ENCODE measurements around the gene TKTL1.

Gene TKTL1

DNA sequence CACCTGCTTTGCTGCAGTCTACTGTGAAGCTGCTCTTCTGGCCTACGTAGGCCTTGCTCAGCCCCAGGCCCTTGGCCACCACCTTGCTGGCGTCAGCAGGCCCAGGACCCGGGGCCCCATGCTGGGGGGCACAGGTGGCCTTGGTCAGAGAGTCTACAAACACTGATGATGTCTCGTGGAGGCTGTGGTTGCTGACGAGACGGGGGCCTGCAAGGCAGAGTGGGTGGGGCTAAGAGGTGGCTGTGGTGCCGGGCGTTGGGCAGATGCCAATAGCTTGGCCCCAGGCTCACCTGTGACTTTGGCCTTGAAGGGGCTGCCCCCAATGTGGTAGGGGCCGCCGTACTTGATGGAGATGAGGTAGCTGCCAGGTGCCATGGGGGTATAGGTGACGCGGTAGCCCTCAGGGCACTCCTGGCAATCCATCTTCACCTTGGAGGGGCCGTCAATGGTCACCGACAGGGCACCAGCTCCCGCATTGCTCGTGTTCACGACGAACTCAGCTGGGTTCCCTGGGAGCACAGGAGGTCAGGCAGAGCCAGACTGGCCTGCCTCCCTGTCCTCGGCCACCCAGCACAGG lies 53.9 kb downstream of the TKTL1 start:
- Mint-ChIP-seq H3K36me3 (peaks cover 77% of the 10 kb centered on the region), H3K9me3 (no peaks in the 10 kb centered on the region), H3K4me3 (peak overlapping the region; percentile 11), H3K4me1 (peaks cover 33% of the 10 kb centered on the region), H3K27ac (peak overlapping the region; percentile 92)
- ATAC-seq (peak; percentile 5), DNase-seq (ENCODE audit: low spot score in 2 of 2) (no peak)

DNA sequence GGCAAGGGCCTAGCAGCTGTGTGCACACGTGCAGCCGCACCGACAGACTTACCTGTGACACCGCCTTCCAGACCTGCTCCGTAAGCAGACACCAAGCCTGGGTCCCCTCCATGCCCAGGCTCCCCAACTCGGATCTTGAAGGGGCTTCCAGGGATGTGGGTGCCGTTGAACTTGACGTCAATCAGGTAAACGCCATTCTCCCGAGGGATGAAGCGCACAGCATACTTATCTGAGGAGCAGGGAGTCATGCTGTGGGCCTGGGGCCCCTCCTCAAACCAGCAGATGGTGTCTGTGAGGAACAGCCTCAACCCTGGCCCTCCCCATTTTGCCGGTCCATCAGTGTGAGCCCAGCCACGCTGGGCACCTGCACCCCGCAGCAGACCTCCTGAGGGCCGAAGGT lies 54.4 kb downstream of the TKTL1 start:
- H3K4me1 Mint-ChIP-seq = peaks cover 33% of the 10 kb centered on the region
- no peak for DNase-seq (ENCODE audit: low spot score in 2 of 2)
- ATAC-seq = no peak
- H3K9me3 Mint-ChIP-seq = no peaks in the 10 kb centered on the region
- H3K4me3 Mint-ChIP-seq = no peak overlapping the region
- H3K36me3 Mint-ChIP-seq = peaks cover 82% of the 10 kb centered on the region
- peak overlapping the region; percentile 92 for H3K27ac Mint-ChIP-seq

- no peaks in the 10 kb centered on the region for H3K9me3 Mint-ChIP-seq
- H3K27ac Mint-ChIP-seq = peak overlapping the region; percentile 92
- no peak overlapping the region for H3K4me3 Mint-ChIP-seq
- DNase-seq (ENCODE audit: low spot score in 2 of 2) = peak in 1 of 2 donors; percentile 48
- H3K4me1 Mint-ChIP-seq = peaks cover 33% of the 10 kb centered on the region
- no peak for ATAC-seq
- peaks cover 88% of the 10 kb centered on the region for H3K36me3 Mint-ChIP-seq
Measured at GRCh38 chrX:154350429-154351182, 55.0 kb downstream of the TKTL1 start.

GRCh38 chrX:154351183-154352011 lies 55.8 kb downstream of the TKTL1 start:
- H3K4me1 Mint-ChIP-seq = peaks cover 33% of the 10 kb centered on the region
- DNase-seq (ENCODE audit: low spot score in 2 of 2) (peak in 1 of 2 donors; percentile 56), ATAC-seq (no peak)
- H3K36me3 Mint-ChIP-seq = peaks cover 96% of the 10 kb centered on the region
- H3K27ac Mint-ChIP-seq = peak overlapping the region; percentile 92
- peak overlapping the region; percentile 36 for H3K4me3 Mint-ChIP-seq
- no peaks in the 10 kb centered on the region for H3K9me3 Mint-ChIP-seq

DNA sequence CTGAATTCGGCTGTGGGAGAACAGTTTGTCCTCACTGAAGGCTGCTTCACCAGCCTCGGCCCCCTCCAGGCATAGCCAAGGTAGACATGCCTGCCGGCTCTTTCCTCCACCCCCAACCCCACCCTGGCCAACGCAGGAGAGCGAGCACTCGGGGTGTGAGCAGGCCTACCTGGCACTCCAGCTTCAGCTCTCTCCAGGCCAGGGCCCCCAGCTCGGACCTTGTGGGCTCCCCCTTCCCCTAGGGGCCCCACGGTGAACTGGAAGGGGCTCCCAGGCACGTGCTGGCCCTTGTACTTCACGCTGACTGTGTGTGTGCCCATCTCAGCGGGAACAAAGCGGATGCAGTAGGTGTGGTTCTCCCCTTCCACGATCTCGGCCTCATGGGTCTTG lies 56.4 kb downstream of the TKTL1 start:
- Mint-ChIP-seq H3K27ac (peak overlapping the region; percentile 92), H3K9me3 (no peaks in the 10 kb centered on the region), H3K4me1 (peaks cover 33% of the 10 kb centered on the region), H3K36me3 (peaks cover 100% of the 10 kb centered on the region), H3K4me3 (peak overlapping the region; percentile 36)
- ATAC-seq (no peak), DNase-seq (ENCODE audit: low spot score in 2 of 2) (no peak)

DNA sequence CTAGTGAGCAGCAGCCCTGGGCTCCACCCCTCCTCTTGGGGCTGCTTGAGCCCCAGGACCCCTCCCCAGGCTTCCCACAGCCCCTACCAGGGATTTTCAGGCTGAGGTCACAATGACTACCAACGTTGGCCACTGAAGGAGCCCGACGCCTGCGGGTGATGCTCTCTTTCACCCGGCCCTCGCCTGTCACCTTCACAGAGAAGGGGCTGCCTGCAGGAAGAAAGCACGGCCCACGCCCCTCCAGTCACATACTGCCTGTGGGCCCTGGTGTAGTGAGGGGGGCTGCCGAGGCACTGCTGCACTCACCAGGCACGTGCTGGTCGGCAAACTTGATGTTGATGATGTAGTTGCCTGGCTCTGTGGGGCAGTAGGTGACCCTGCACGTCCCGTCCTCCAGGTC lies 56.9 kb downstream of the TKTL1 start:
- H3K9me3 Mint-ChIP-seq = no peaks in the 10 kb centered on the region
- H3K27ac Mint-ChIP-seq = peak overlapping the region; percentile 92
- H3K36me3 Mint-ChIP-seq = peaks cover 100% of the 10 kb centered on the region
- peaks cover 33% of the 10 kb centered on the region for H3K4me1 Mint-ChIP-seq
- no peak for ATAC-seq
- no peak for DNase-seq (ENCODE audit: low spot score in 2 of 2)
- H3K4me3 Mint-ChIP-seq = peak overlapping the region; percentile 36

GRCh38 chrX:154353172-154353843 lies 57.7 kb downstream of the TKTL1 start:
- peak overlapping the region; percentile 92 for H3K27ac Mint-ChIP-seq
- H3K4me1 Mint-ChIP-seq = peaks cover 34% of the 10 kb centered on the region
- DNase-seq (ENCODE audit: low spot score in 2 of 2) (no peak), ATAC-seq (no peak)
- H3K9me3 Mint-ChIP-seq = no peaks in the 10 kb centered on the region
- peak overlapping the region; percentile 7 for H3K4me3 Mint-ChIP-seq
- H3K36me3 Mint-ChIP-seq = peaks cover 100% of the 10 kb centered on the region

DNA sequence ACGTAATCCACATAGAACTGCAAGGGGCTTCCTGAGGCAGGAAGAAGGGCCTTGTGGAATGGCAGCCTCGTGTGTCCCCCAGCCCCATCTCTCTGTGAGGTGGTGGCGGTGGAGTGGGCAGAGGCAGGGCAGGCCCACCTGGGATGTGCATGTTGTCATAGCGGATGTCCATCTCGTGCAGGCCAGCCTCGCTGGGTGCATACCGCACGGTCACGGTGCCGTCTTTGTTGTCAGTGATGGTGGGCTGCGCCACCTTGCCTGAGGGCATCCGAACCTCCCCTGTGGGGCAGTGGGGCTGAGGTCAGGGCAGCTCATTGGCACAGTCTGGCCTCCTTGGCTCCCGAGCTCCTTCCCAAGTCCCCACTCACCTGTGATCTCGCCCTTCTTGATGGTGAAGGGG lies 58.4 kb downstream of the TKTL1 start:
- peaks cover 41% of the 10 kb centered on the region for H3K4me1 Mint-ChIP-seq
- H3K27ac Mint-ChIP-seq = peak overlapping the region; percentile 92
- no peak for ATAC-seq

GRCh38 chrX:154354516-154354915 lies 58.9 kb downstream of the TKTL1 start:
- Mint-ChIP-seq H3K4me3 (no peak overlapping the region), H3K36me3 (peaks cover 100% of the 10 kb centered on the region), H3K27ac (no peak overlapping the region), H3K4me1 (peaks cover 41% of the 10 kb centered on the region), H3K9me3 (no peaks in the 10 kb centered on the region)
- ATAC-seq = no peak
- DNase-seq (ENCODE audit: low spot score in 2 of 2) = no peak

More for the DNA sequence above, 58.4 kb downstream of the TKTL1 start:
- no peak for DNase-seq (ENCODE audit: low spot score in 2 of 2)
- peak overlapping the region; percentile 7 for H3K4me3 Mint-ChIP-seq
- no peaks in the 10 kb centered on the region for H3K9me3 Mint-ChIP-seq
- peaks cover 100% of the 10 kb centered on the region for H3K36me3 Mint-ChIP-seq

DNA sequence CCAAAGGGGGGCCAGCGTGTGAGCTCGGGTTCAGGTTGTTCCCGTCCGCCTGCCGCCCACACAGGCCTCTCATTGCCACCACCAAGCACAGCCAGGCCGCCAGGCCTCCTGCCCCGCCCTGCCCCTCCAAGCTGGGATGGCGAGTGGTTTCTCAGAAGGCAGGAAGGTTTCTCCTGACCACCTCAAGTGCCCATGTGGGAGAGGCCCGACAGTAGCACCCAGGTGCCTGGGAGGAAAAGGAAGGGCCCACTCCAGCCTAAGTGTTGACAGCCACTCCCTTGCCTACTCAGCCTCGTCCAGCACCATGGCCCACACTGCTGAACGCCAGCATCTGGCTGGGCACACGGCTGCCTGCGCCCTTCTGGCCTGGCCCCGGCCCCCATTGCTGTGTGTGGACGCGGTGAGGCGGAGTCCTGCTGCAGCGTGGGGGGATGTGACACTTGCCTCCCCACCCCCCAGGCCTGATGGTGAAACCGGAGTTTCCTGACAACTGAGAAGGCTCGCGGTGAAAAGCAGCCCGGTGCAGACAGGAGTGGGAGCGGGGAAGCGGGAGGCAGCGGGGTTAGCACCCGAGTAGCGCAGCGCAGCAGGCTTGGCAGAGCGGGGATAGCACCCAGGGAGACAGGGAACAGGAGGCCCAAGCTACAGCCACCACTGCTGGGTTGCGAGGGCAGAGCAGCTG lies 59.6 kb downstream of the TKTL1 start:
- DNase-seq (ENCODE audit: low spot score in 2 of 2) = no peak
- ATAC-seq = no peak
- peaks cover 41% of the 10 kb centered on the region for H3K4me1 Mint-ChIP-seq
- H3K9me3 Mint-ChIP-seq = no peaks in the 10 kb centered on the region
- peaks cover 100% of the 10 kb centered on the region for H3K36me3 Mint-ChIP-seq
- H3K4me3 Mint-ChIP-seq = no peak overlapping the region
- H3K27ac Mint-ChIP-seq = no peak overlapping the region

GRCh38 chrX:154355776-154356140 lies 60.2 kb downstream of the TKTL1 start:
- peaks cover 41% of the 10 kb centered on the region for H3K4me1 Mint-ChIP-seq
- DNase-seq (ENCODE audit: low spot score in 2 of 2) = no peak
- ATAC-seq = no peak
- peak overlapping the region; percentile 13 for H3K4me3 Mint-ChIP-seq
- H3K9me3 Mint-ChIP-seq = no peaks in the 10 kb centered on the region
- H3K27ac Mint-ChIP-seq = no peak overlapping the region
- H3K36me3 Mint-ChIP-seq = peaks cover 100% of the 10 kb centered on the region

DNA sequence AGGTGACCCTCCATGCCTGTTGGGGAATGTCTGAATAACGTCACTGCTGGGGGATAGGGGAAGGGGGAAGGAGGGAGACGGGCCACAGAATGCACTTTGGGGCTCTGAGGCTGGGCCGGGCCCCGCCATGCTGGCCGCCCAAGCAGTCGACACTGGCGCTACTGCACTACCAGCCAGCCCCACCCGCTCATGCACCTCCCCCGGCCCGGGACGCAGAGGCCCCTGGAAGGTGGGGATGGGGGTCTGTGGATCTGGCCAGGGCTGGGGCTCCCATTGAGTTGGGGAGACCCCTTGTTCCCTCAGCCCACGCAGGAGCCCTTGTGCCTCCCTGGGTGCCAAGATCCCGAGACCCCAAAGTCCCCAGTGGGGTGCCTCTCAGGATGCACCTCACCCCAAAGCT lies 61.0 kb downstream of the TKTL1 start:
- peak overlapping the region; percentile 58 for H3K27ac Mint-ChIP-seq
- H3K36me3 Mint-ChIP-seq = peaks cover 100% of the 10 kb centered on the region
- peak overlapping the region; percentile 22 for H3K4me3 Mint-ChIP-seq
- no peaks in the 10 kb centered on the region for H3K9me3 Mint-ChIP-seq
- ATAC-seq (no peak), DNase-seq (ENCODE audit: low spot score in 2 of 2) (no peak)
- peaks cover 38% of the 10 kb centered on the region for H3K4me1 Mint-ChIP-seq

DNA sequence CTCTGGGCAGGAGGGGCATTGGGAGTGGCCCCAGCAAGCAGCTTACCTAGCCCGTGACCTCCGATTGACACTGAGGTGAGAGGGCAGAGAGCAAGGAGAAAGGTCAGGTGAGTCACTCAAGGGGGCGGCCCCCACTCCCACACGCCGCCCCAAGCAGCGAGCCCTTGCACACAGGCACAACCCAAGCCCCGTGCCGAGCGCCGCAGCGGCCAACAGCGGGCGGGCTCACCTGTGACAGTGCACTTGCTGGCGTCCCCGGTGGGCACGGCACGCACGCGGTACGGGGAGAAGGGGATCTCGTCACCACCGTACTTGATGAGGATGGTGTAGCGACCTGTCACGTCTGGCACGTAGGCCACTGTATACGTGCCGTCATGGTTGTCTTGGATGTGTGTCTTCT lies 61.6 kb downstream of the TKTL1 start:
- DNase-seq (ENCODE audit: low spot score in 2 of 2) (no peak), ATAC-seq (peak; percentile 41)
- H3K9me3 Mint-ChIP-seq = no peaks in the 10 kb centered on the region
- H3K27ac Mint-ChIP-seq = no peak overlapping the region
- peak overlapping the region; percentile 22 for H3K4me3 Mint-ChIP-seq
- peaks cover 100% of the 10 kb centered on the region for H3K36me3 Mint-ChIP-seq
- peaks cover 32% of the 10 kb centered on the region for H3K4me1 Mint-ChIP-seq

GRCh38 chrX:154358011-154358410 lies 62.4 kb downstream of the TKTL1 start:
- Mint-ChIP-seq H3K4me1 (peaks cover 26% of the 10 kb centered on the region), H3K36me3 (peaks cover 100% of the 10 kb centered on the region), H3K27ac (peak overlapping the region; percentile 68), H3K9me3 (no peaks in the 10 kb centered on the region), H3K4me3 (peak overlapping the region; percentile 53)
- ATAC-seq = no peak
- DNase-seq (ENCODE audit: low spot score in 2 of 2) = no peak

DNA sequence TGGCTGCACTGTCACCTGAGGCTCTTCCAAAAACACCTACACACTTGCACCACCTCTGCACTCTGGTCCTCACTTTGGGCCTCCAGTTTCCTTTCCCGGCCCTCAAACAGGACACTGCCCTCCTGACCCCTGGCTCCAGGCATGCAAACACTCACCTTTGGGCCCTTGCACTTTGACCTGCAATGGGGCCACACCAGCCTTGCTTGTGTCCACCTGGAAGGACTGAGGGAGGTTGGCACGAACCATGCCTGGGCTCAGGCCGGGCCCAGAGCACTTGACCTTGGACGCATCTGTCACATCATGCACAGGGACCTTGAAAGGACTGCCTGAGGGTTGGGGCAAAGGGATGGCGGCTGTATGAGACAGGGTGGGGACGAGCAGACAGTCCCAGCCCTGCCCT lies 63.2 kb downstream of the TKTL1 start:
- H3K4me1 Mint-ChIP-seq = peaks cover 18% of the 10 kb centered on the region
- no peak for ATAC-seq
- H3K27ac Mint-ChIP-seq = peak overlapping the region; percentile 68
- no peaks in the 10 kb centered on the region for H3K9me3 Mint-ChIP-seq
- no peak for DNase-seq (ENCODE audit: low spot score in 2 of 2)
- peak overlapping the region; percentile 53 for H3K4me3 Mint-ChIP-seq
- peaks cover 100% of the 10 kb centered on the region for H3K36me3 Mint-ChIP-seq

Data from stimulated activated effector memory CD8-positive, alpha-beta T cell treated with anti-CD3 and anti-CD28 coated beads, Interleukin-12 subunit alpha, Interleukin-12 subunit beta, amount 100 ng/mL, for 72 hours (primary cell).